ENCODE results near the gene BAZ1A. TPM values are rescaled to one million over a fixed set of nuclear protein-coding genes. Genes with fewer than 3 reads are reported as not detected.

The BAZ1A gene
- total RNA-seq, result 10 to 100 TPM; 47.4 to 62.5 (median 53.3) TPM
- 10 to 100 TPM; 10.3 to 14.1 TPM for polyA plus RNA-seq
- total RNA-seq, result 178 reads per million, percentile 92 among the genes with 10 or more reads in this experiment

- intact Hi-C loops (cut with micrococcal nuclease), result no loop called here
- ATAC-seq (peak; percentile 14), DNase-seq (peak; percentile 26 to 61 (median 55))
- peaks cover 18 to 40% (median 34%) of the 10 kb centered on the region in 7 donors for H3K4me1 Mint-ChIP-seq
- Histone ChIP-seq H3K9me3 (ENCODE audit: control insufficient read depth in 2 of 3, low read length in 3 of 3) (no peaks in the 10 kb centered on the region), H3K27me3 (ENCODE audit: control insufficient read depth in 2 of 2, insufficient read depth in 2 of 2, low read length in 2 of 2) (no peaks in the 10 kb centered on the region), H3K27ac (ENCODE audit: low read depth, low read length) (peak within 1 kb of the TSS; percentile 96), H3K4me1 (ENCODE audit: control insufficient read depth in 2 of 2, insufficient read depth in 2 of 2, low read length in 2 of 2) (peaks cover 10 to 19% of the 10 kb centered on the region in 2 donors), H3K36me3 (ENCODE audit: control insufficient read depth in 2 of 3, insufficient read depth in 3 of 3, low read length in 3 of 3) (peaks cover 0 to 9% (median 4%) of the 10 kb centered on the region in 3 experiments), H3K4me3 (ENCODE audit: low read length) (peak within 1 kb of the TSS; percentile 85)
- H3K9me3 Mint-ChIP-seq, result no peaks in the 10 kb centered on the region
- ChIA-PET CTCF (interaction anchor here (0.7 to 1.0 kb wide), 2 partner anchors 54 to 107 kb away, joined by 3 read pairs; no protein-coding TSS in a partner anchor), POLR2A (interaction anchor here (0.6 to 3.5 kb wide), 17 partner anchors 8 to 752 kb away, joined by 3 to 68 read pairs (median 4); partner anchors contain the start of genes FAM177A1, NFKBIA, PPP2R3C and PRORP)
- H3K27me3 Mint-ChIP-seq, result no peaks in the 10 kb centered on the region
- peaks cover 0 to 15% (median 0%) of the 10 kb centered on the region in 5 donors for H3K36me3 Mint-ChIP-seq
- peak within 1 kb of the TSS; percentile 94 to 100 (median 99) for H3K27ac Mint-ChIP-seq
- H3K4me3 Mint-ChIP-seq, result peak within 1 kb of the TSS; percentile 91 to 100 (median 99)
Measured at GRCh38 chr14:34875031-34875922, at the start of gene BAZ1A. Gene BAZ1A, minus strand, starts transcription at chr14:34875360. Its CDS starts 756 bp downstream, at chr14:34874604.

- H3K4me3 ChIP-seq (ENCODE audit: low read length), result no peak overlapping the region
- no peaks in the 10 kb centered on the region for H3K9me3 Mint-ChIP-seq
- peaks cover 0 to 3% (median 0%) of the 10 kb centered on the region in 7 donors for H3K4me1 Mint-ChIP-seq
- H3K4me1 ChIP-seq (ENCODE audit: control insufficient read depth in 2 of 2, insufficient read depth in 2 of 2, low read length in 2 of 2), result no peaks in the 10 kb centered on the region
- H3K4me3 Mint-ChIP-seq, result no peak overlapping the region
- no peaks in the 10 kb centered on the region for H3K27me3 ChIP-seq (ENCODE audit: control insufficient read depth in 2 of 2, insufficient read depth in 2 of 2, low read length in 2 of 2)
- CTCF ChIA-PET, result no interaction called here
- no peak for ATAC-seq
- H3K36me3 ChIP-seq (ENCODE audit: control insufficient read depth in 2 of 3, insufficient read depth in 3 of 3, low read length in 3 of 3), result no peaks in the 10 kb centered on the region
- POLR2A ChIA-PET, result interaction anchor here (0.7 kb wide), 1 partner anchor 25 kb away, joined by 3 read pairs; no protein-coding TSS in a partner anchor
- intact Hi-C loops (cut with micrococcal nuclease), result no loop called here
- H3K27ac Mint-ChIP-seq, result peak overlapping the region in 2 of 9 donors; percentile 10 to 65
- DNase-seq, result no peak
- no peaks in the 10 kb centered on the region for H3K27me3 Mint-ChIP-seq
- no peaks in the 10 kb centered on the region for H3K9me3 ChIP-seq (ENCODE audit: control insufficient read depth in 2 of 3, low read length in 3 of 3)
- no peak overlapping the region for H3K27ac ChIP-seq (ENCODE audit: low read depth, low read length)
- peaks cover 0 to 16% (median 11%) of the 10 kb centered on the region in 5 donors for H3K36me3 Mint-ChIP-seq
Measured at GRCh38 chr14:34920339-34920738, 45.2 kb upstream of the BAZ1A start.

GRCh38 chr14:34913619-34914018 lies 38.5 kb upstream of the BAZ1A start:
- H3K27ac Mint-ChIP-seq, result no peak overlapping the region
- Histone ChIP-seq H3K27me3 (ENCODE audit: control insufficient read depth in 2 of 2, insufficient read depth in 2 of 2, low read length in 2 of 2) (no peaks in the 10 kb centered on the region), H3K27ac (ENCODE audit: low read depth, low read length) (no peak overlapping the region), H3K4me3 (ENCODE audit: low read length) (no peak overlapping the region), H3K9me3 (ENCODE audit: control insufficient read depth in 2 of 3, low read length in 3 of 3) (no peaks in the 10 kb centered on the region), H3K36me3 (ENCODE audit: control insufficient read depth in 2 of 3, insufficient read depth in 3 of 3, low read length in 3 of 3) (no peaks in the 10 kb centered on the region), H3K4me1 (ENCODE audit: control insufficient read depth in 2 of 2, insufficient read depth in 2 of 2, low read length in 2 of 2) (no peaks in the 10 kb centered on the region)
- ChIA-PET CTCF (no interaction called here), POLR2A (interaction anchor here (0.7 to 1.0 kb wide), 2 partner anchors 16 to 67 kb away, joined by 3 read pairs; no protein-coding TSS in a partner anchor)
- no peaks in the 10 kb centered on the region for H3K27me3 Mint-ChIP-seq
- no peaks in the 10 kb centered on the region for H3K9me3 Mint-ChIP-seq
- H3K4me3 Mint-ChIP-seq, result no peak overlapping the region
- intact Hi-C loops (cut with micrococcal nuclease), result loop anchor here in 1 of 2 donors (2.0 to 5.0 kb wide), 3 partner anchors 17 to 241 kb away; partner anchors contain the start of gene SRP54
- H3K36me3 Mint-ChIP-seq, result peaks cover 0 to 3% (median 0%) of the 10 kb centered on the region in 5 donors
- DNase-seq (no peak), ATAC-seq (no peak)
- H3K4me1 Mint-ChIP-seq, result peaks cover 0 to 10% (median 0%) of the 10 kb centered on the region in 7 donors

- POLR2A ChIA-PET, result interaction anchor here (0.7 to 1.0 kb wide), 3 partner anchors 15 to 506 kb away, joined by 3 read pairs; no protein-coding TSS in a partner anchor
- no peaks in the 10 kb centered on the region for H3K36me3 ChIP-seq (ENCODE audit: control insufficient read depth in 2 of 3, insufficient read depth in 3 of 3, low read length in 3 of 3)
- no peak overlapping the region for H3K27ac ChIP-seq (ENCODE audit: low read depth, low read length)
- Mint-ChIP-seq H3K4me1 (peaks cover 0 to 10% (median 0%) of the 10 kb centered on the region in 7 donors), H3K27ac (peak overlapping the region in 3 of 9 donors; percentile 4 to 38 (median 25)), H3K4me3 (no peak overlapping the region), H3K36me3 (peaks cover 0 to 3% (median 0%) of the 10 kb centered on the region in 5 donors), H3K27me3 (no peaks in the 10 kb centered on the region), H3K9me3 (no peaks in the 10 kb centered on the region)
- intact Hi-C loops (cut with micrococcal nuclease), result loop anchor here in 1 of 2 donors (2.0 to 5.0 kb wide), 3 partner anchors 18 to 241 kb away; partner anchors contain the start of gene SRP54
- no peaks in the 10 kb centered on the region for H3K9me3 ChIP-seq (ENCODE audit: control insufficient read depth in 2 of 3, low read length in 3 of 3)
- H3K27me3 ChIP-seq (ENCODE audit: control insufficient read depth in 2 of 2, insufficient read depth in 2 of 2, low read length in 2 of 2), result no peaks in the 10 kb centered on the region
- DNase-seq (no peak), ATAC-seq (no peak)
- CTCF ChIA-PET, result no interaction called here
- no peak overlapping the region for H3K4me3 ChIP-seq (ENCODE audit: low read length)
- H3K4me1 ChIP-seq (ENCODE audit: control insufficient read depth in 2 of 2, insufficient read depth in 2 of 2, low read length in 2 of 2), result no peaks in the 10 kb centered on the region
Measured at GRCh38 chr14:34912966-34913365, 37.8 kb upstream of the BAZ1A start.

- peaks cover 0 to 10% (median 0%) of the 10 kb centered on the region in 7 donors for H3K4me1 Mint-ChIP-seq
Measured at GRCh38 chr14:34912182-34912581, 37.0 kb upstream of the BAZ1A start.

More at GRCh38 chr14:34912182-34912581, 37.0 kb upstream of the BAZ1A start:
- ATAC-seq (no peak), DNase-seq (no peak)
- Mint-ChIP-seq H3K4me3 (no peak overlapping the region), H3K36me3 (peaks cover 0 to 3% (median 0%) of the 10 kb centered on the region in 5 donors), H3K27ac (peak overlapping the region in 4 of 9 donors; percentile 2 to 71 (median 10)), H3K9me3 (no peaks in the 10 kb centered on the region), H3K27me3 (no peaks in the 10 kb centered on the region)
- Histone ChIP-seq H3K4me1 (ENCODE audit: control insufficient read depth in 2 of 2, insufficient read depth in 2 of 2, low read length in 2 of 2) (no peaks in the 10 kb centered on the region), H3K36me3 (ENCODE audit: control insufficient read depth in 2 of 3, insufficient read depth in 3 of 3, low read length in 3 of 3) (no peaks in the 10 kb centered on the region), H3K4me3 (ENCODE audit: low read length) (no peak overlapping the region), H3K9me3 (ENCODE audit: control insufficient read depth in 2 of 3, low read length in 3 of 3) (no peaks in the 10 kb centered on the region), H3K27ac (ENCODE audit: low read depth, low read length) (no peak overlapping the region), H3K27me3 (ENCODE audit: control insufficient read depth in 2 of 2, insufficient read depth in 2 of 2, low read length in 2 of 2) (no peaks in the 10 kb centered on the region)
- intact Hi-C loops (cut with micrococcal nuclease), result loop anchor here in 1 of 2 donors (2.0 to 5.0 kb wide), 3 partner anchors 19 to 240 kb away; partner anchors contain the start of gene SRP54
- CTCF ChIA-PET, result no interaction called here
- POLR2A ChIA-PET, result interaction anchor here (0.6 kb wide), 1 partner anchor 70 kb away, joined by 3 read pairs; the partner anchor contains the start of gene SRP54

Measured in naive thymus-derived CD4-positive, alpha-beta T cell (primary cell).